ENCODE data around the gene ATG10. TPM values are rescaled to one million over a fixed set of nuclear protein-coding genes. Genes with fewer than 3 reads are reported as not detected.

ATG10 gene
- total and polyA plus RNA-seq, 2 of the 13 experiments (the other 11 are each of a cell fraction or from before 2014, with no cell fraction given), result 2.0 to 5.7 TPM

- no peak for TF ChIP-seq CBFB (CRISPR knock-in tag; IDR thresholded peaks at IDR 0.05)
- TF ChIP-seq ELF3 (CRISPR knock-in tag; IDR thresholded peaks at IDR 0.05), result no peak
- no peak for TF ChIP-seq ZNF17 (CRISPR knock-in tag; IDR thresholded peaks at IDR 0.05)
- no peak for TF ChIP-seq RAD51 (IDR thresholded peaks at IDR 0.05; ENCODE audit: borderline replicate concordance)
- no peak for TF ChIP-seq RNF2 (conservative IDR thresholded peaks at IDR 0.05; ENCODE audit: low read depth)
- no peak for TF ChIP-seq SOX6 (IDR thresholded peaks at IDR 0.05)
- peak; percentile 45; the same call in 1 of the 2 replicates for TF ChIP-seq SOX6 (CRISPR knock-in tag; IDR thresholded peaks at IDR 0.05)
- TF ChIP-seq DR1 (CRISPR knock-in tag; IDR thresholded peaks at IDR 0.05), result no peak
- TF ChIP-seq ZNF354B (CRISPR knock-in tag; IDR thresholded peaks at IDR 0.05), result no peak
- TF ChIP-seq ZNF432 (CRISPR knock-in tag; IDR thresholded peaks at IDR 0.05; ENCODE audit: borderline replicate concordance), result no peak
- TF ChIP-seq, protein P1, sequence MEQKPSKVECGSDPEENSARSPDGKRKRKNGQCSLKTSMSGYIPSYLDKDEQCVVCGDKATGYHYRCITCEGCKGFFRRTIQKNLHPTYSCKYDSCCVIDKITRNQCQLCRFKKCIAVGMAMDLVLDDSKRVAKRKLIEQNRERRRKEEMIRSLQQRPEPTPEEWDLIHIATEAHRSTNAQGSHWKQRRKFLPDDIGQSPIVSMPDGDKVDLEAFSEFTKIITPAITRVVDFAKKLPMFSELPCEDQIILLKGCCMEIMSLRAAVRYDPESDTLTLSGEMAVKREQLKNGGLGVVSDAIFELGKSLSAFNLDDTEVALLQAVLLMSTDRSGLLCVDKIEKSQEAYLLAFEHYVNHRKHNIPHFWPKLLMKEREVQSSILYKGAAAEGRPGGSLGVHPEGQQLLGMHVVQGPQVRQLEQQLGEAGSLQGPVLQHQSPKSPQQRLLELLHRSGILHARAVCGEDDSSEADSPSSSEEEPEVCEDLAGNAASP (CRISPR knock-in tag; IDR thresholded peaks at IDR 0.05; ENCODE audit: borderline replicate concordance), result peak; percentile 88; the same call in 1 of the 2 replicates
- TF ChIP-seq, protein P2, sequence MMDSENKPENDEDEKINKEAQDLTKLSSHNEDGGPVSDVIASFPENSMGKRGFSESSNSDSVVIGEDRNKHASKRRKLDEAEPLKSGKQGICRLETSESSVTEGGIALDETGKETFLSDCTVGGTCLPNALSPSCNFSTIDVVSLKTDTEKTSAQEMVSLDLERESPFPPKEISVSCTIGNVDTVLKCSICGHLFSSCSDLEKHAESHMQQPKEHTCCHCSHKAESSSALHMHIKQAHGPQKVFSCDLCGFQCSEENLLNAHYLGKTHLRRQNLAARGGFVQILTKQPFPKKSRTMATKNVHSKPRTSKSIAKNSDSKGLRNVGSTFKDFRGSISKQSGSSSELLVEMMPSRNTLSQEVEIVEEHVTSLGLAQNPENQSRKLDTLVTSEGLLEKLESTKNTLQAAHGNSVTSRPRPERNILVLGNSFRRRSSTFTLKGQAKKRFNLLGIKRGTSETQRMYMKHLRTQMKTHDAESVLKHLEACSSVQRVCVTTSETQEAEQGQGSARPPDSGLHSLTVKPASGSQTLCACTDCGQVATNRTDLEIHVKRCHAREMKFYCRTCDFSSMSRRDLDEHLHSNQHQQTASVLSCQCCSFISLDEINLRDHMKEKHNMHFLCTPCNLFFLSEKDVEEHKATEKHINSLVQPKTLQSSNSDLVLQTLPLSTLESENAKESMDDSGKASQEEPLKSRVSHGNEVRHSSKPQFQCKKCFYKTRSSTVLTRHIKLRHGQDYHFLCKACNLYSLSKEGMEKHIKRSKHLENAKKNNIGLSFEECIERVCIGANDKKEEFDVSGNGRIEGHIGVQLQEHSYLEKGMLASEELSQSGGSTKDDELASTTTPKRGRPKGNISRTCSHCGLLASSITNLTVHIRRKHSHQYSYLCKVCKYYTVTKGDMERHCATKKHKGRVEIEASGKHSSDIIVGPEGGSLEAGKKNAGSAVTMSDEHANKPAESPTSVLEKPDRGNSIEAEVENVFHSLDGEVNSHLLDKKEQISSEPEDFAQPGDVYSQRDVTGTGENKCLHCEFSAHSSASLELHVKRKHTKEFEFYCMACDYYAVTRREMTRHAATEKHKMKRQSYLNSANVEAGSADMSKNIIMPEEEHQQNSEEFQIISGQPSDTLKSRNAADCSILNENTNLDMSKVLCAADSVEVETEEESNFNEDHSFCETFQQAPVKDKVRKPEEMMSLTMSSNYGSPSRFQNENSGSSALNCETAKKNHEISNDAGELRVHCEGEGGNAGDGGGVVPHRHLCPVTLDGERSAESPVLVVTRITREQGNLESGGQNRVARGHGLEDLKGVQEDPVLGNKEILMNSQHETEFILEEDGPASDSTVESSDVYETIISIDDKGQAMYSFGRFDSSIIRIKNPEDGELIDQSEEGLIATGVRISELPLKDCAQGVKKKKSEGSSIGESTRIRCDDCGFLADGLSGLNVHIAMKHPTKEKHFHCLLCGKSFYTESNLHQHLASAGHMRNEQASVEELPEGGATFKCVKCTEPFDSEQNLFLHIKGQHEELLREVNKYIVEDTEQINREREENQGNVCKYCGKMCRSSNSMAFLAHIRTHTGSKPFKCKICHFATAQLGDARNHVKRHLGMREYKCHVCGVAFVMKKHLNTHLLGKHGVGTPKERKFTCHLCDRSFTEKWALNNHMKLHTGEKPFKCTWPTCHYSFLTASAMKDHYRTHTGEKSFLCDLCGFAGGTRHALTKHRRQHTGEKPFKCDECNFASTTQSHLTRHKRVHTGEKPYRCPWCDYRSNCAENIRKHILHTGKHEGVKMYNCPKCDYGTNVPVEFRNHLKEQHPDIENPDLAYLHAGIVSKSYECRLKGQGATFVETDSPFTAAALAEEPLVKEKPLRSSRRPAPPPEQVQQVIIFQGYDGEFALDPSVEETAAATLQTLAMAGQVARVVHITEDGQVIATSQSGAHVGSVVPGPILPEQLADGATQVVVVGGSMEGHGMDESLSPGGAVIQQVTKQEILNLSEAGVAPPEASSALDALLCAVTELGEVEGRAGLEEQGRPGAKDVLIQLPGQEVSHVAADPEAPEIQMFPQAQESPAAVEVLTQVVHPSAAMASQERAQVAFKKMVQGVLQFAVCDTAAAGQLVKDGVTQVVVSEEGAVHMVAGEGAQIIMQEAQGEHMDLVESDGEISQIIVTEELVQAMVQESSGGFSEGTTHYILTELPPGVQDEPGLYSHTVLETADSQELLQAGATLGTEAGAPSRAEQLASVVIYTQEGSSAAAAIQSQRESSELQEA (CRISPR knock-in tag; IDR thresholded peaks at IDR 0.05; ENCODE audit: not compliant biosample characterization), result no peak
- no peak for TF ChIP-seq MYPOP (CRISPR knock-in tag; IDR thresholded peaks at IDR 0.05)
- no peak for TF ChIP-seq ZMAT3 (CRISPR knock-in tag; conservative IDR thresholded peaks at IDR 0.05)
- TF ChIP-seq SAP130 (CRISPR knock-in tag; IDR thresholded peaks at IDR 0.05; ENCODE audit: low read depth), result no peak
- no peak for TF ChIP-seq ZNF788 (CRISPR knock-in tag; IDR thresholded peaks at IDR 0.05; ENCODE audit: borderline replicate concordance)
- no peak for TF ChIP-seq POLR2A (IDR thresholded peaks at IDR 0.05; ENCODE audit: insufficient read depth in 1 of 2, low read depth in 2 of 2, low read length in 2 of 2)
- peak; percentile 21; the same call in 1 of the 2 replicates for TF ChIP-seq RARA (CRISPR knock-in tag; IDR thresholded peaks at IDR 0.05)
Measured at GRCh38 chr5:82290005-82290404, 318.2 kb downstream of the ATG10 start (continued).
